Right lobe of liver (tissue), 6 donors: Measurements from ENCODE around the gene TMEM244. TPM values are rescaled to one million over a fixed set of nuclear protein-coding genes. Genes with fewer than 3 reads are reported as not detected.

ENCODE experiments used
- ATAC-seq, 4 donors: fragments of 200-7000 bp; cut with Tn5 transposase; one replicate each; pipeline ENCODE4 v1.9.1; 2020; ENCODE audit warnings: mild to moderate bottlenecking in 4 of 4, moderate library complexity in 4 of 4
- DNase-seq, 3 donors: peaks; one replicate each; pipeline ENCODE4 v3.0.0-alpha.2; 2020
- H3K27ac ChIP-seq, 3 donors: fragments of 200-600 bp; one replicate each; pipeline ENCODE4 v1.8.0; 2022
- H3K27me3 ChIP-seq, 2 donors: fragments of 200-600 bp; one replicate each; pipeline ENCODE4 v1.8.0; 2022
- H3K36me3 ChIP-seq, 4 donors: fragments of 200-600 bp; sonication (generic) in 1 of 4; one replicate each; pipeline versions ENCODE4 v1.5.1 to v1.8.0; 2017 to 2022; ENCODE audit warnings: control low read depth in 1 of 4
- H3K4me1 ChIP-seq, 4 donors: fragments of 200-600 bp; sonication (generic) in 1 of 4; one replicate each; pipeline versions ENCODE4 v1.5.1 to v1.8.0; 2017 to 2022; ENCODE audit warnings: control low read depth in 1 of 4
- H3K4me3 ChIP-seq, 3 donors: fragments of 200-600 bp; one replicate each; pipeline ENCODE4 v1.8.0; 2022
- H3K9me3 ChIP-seq, 4 donors: fragments of 200-600 bp; sonication (generic) in 1 of 4; one replicate each; pipeline versions ENCODE4 v1.5.1 to v1.8.0; 2017 to 2022; ENCODE audit warnings: control low read depth in 1 of 4
- POLR2A ChIP-seq: fragments of 450-650 bp; IDR thresholded peaks from one replicate; pipeline ENCODE4 v1.6.1; 2017; ENCODE audit warnings: antibody characterized with exemption, mild to moderate bottlenecking
- WGBS: methylation state at CpG from one replicate; pipeline ENCODE4 v1.1.6; 2018; ENCODE audit warnings: low coverage, low lambda C conversion rate; ENCODE audit not compliant: insufficient coverage; ENCODE audit errors: missing lambda C conversion rate; 5-methylcytosine and 5-hydroxymethylcytosine counted together
- intact Hi-C, 2 donors: fragments of 100-400 bp; cut with DNase I; formaldehyde crosslinking; loops; one replicate each; pipeline versions ENCODE4 v1.11.2 to v1.14.1; 2022
- total RNA-seq, 6 experiments: library from RNA; depleted of rRNA in 2 of 6; stranded (reverse); fragments of >200 nt in 2 of 6; fragmentation: NEBNext Ultra II Directional in 3 of 6; extraction: Animal tissue kit (Norgen Biotek cat#: 25700) in 3 of 6; gene quantifications; one replicate each; pipeline versions ENCODE4 v1.1.0 to v1.2.4, GENCODE V29; 2016 to 2023
- TF ChIP-seq, protein P1 (sequence below), 4 donors: fragments of 200-600 bp in 3 of 4; fragments of 450-650 bp in 1 of 4; IDR thresholded peaks; one replicate each; pipeline versions ENCODE4 v1.5.1 to v1.8.0; 2016 to 2022; ENCODE audit warnings: antibody characterized with exemption in 4 of 4, mild to moderate bottlenecking in 2 of 4
- donor health status: DM: no; HTN: yes; CAD: no.
- donor health status: DM: no; HTN: no; CAD: no.
- donor health status: DM: no; HTN: no; CAD: no.
- donor health status: DM: no; HTN: yes; CAD: no.
- donor health status: DM: no; HTN: yes; CAD: no.

TMEM244 gene
- total RNA-seq, 6 experiments from 2014 or later = not detected

GRCh38 chr6:129866688-129867087 lies 5.6 kb upstream of the TMEM244 start:
- Histone ChIP-seq H3K36me3 (no peaks in the 10 kb centered on the region), H3K4me3 (no peak overlapping the region), H3K27me3 (no peaks in the 10 kb centered on the region), H3K9me3 (no peaks in the 10 kb centered on the region), H3K27ac (no peak overlapping the region), H3K4me1 (no peaks in the 10 kb centered on the region)
- ATAC-seq (no peak), DNase-seq (no peak)
- no peak for TF ChIP-seq POLR2A
- WGBS = 53% methylated on average over 2 of the region's 2 CpGs
- intact Hi-C loops = no loop called here

DNA sequence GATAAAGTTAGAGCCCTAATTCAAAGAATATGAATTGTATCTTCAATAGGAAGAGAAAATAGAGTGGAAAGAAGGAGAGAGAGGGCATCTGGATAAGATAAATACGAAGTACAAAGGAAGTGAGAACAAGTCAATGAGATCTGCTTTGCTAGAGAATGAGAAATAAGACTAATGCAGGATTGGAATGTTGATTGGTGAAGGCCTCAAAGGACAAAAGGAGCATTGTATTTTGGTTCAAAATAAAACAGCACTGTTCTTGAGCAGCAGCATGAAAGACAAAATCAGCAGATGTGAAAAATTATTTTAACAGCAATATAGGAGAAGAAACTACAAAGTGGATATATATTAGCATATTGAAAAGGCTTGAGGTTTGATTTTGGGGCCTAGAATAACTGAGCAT lies 5.1 kb upstream of the TMEM244 start:
- intact Hi-C loops = no loop called here
- no peaks in the 10 kb centered on the region for H3K9me3 ChIP-seq
- H3K4me1 ChIP-seq = no peaks in the 10 kb centered on the region
- no peak overlapping the region for H3K27ac ChIP-seq
- 53% methylated on average over 1 of the region's 1 CpG for WGBS
- no peak for DNase-seq
- no peaks in the 10 kb centered on the region for H3K27me3 ChIP-seq
- no peaks in the 10 kb centered on the region for H3K36me3 ChIP-seq
- no peak overlapping the region for H3K4me3 ChIP-seq
- no peak for TF ChIP-seq POLR2A
- TF ChIP-seq, protein P1, sequence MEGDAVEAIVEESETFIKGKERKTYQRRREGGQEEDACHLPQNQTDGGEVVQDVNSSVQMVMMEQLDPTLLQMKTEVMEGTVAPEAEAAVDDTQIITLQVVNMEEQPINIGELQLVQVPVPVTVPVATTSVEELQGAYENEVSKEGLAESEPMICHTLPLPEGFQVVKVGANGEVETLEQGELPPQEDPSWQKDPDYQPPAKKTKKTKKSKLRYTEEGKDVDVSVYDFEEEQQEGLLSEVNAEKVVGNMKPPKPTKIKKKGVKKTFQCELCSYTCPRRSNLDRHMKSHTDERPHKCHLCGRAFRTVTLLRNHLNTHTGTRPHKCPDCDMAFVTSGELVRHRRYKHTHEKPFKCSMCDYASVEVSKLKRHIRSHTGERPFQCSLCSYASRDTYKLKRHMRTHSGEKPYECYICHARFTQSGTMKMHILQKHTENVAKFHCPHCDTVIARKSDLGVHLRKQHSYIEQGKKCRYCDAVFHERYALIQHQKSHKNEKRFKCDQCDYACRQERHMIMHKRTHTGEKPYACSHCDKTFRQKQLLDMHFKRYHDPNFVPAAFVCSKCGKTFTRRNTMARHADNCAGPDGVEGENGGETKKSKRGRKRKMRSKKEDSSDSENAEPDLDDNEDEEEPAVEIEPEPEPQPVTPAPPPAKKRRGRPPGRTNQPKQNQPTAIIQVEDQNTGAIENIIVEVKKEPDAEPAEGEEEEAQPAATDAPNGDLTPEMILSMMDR (IDR thresholded peaks at IDR 0.05) = no peak
- ATAC-seq = no peak

DNA sequence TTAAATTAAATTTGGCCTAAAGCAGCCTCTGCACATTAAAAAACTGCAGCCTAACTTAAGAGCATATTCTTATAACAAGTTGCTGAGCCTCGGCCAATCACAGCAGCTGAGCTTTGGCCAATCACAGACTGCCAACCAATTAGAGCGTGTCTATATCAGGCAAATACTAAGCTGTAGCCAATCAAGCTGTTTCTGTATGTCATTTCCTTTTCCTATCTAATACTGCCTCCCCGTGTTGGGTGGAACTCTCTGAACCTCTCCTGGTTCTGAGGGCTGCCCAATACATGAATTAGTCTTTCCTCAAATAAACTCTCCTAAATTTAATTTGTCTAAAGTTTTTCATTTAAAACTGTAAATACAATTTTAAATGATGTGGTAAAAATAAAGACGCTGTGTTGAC lies 3.9 kb upstream of the TMEM244 start:
- no peak overlapping the region for H3K27ac ChIP-seq
- H3K4me3 ChIP-seq = no peak overlapping the region
- no peaks in the 10 kb centered on the region for H3K9me3 ChIP-seq
- peak in 2 of 4 donors; percentile 28 to 71 for ATAC-seq
- H3K4me1 ChIP-seq = no peaks in the 10 kb centered on the region
- intact Hi-C loops = no loop called here
- H3K27me3 ChIP-seq = no peaks in the 10 kb centered on the region
- no peak for TF ChIP-seq POLR2A
- TF ChIP-seq, protein P1 (IDR thresholded peaks at IDR 0.05) = no peak
- 71% methylated on average over 4 of the region's 4 CpGs for WGBS
- DNase-seq = no peak
- no peaks in the 10 kb centered on the region for H3K36me3 ChIP-seq

- Histone ChIP-seq H3K27me3 (no peaks in the 10 kb centered on the region), H3K36me3 (no peaks in the 10 kb centered on the region), H3K27ac (no peak overlapping the region), H3K4me3 (no peak overlapping the region), H3K9me3 (no peaks in the 10 kb centered on the region), H3K4me1 (no peaks in the 10 kb centered on the region)
- 33% methylated on average over 1 of the region's 6 CpGs for WGBS
- no peak for DNase-seq
- intact Hi-C loops = no loop called here
- TF ChIP-seq POLR2A = no peak
- TF ChIP-seq, protein P1 (IDR thresholded peaks at IDR 0.05) = no peak
- no peak for ATAC-seq
Observed at GRCh38 chr6:129863664-129864063, 2.5 kb upstream of the TMEM244 start.

- TF ChIP-seq, protein P1 (IDR thresholded peaks at IDR 0.05) = no peak
- no peak for TF ChIP-seq POLR2A
- DNase-seq = no peak
- H3K36me3 ChIP-seq = no peaks in the 10 kb centered on the region
- H3K4me3 ChIP-seq = no peak overlapping the region
- no peaks in the 10 kb centered on the region for H3K9me3 ChIP-seq
- no peak overlapping the region for H3K27ac ChIP-seq
- H3K27me3 ChIP-seq = no peaks in the 10 kb centered on the region
- WGBS = 24% methylated on average over 2 of the region's 2 CpGs
- H3K4me1 ChIP-seq = no peaks in the 10 kb centered on the region
- intact Hi-C loops = no loop called here
- ATAC-seq = no peak
Observed at GRCh38 chr6:129859524-129859923, 1.6 kb downstream of the TMEM244 start.
